Body of pancreas (tissue), 4 donors: ENCODE measurements around the gene TXNRD2. TPM values are rescaled to one million over a fixed set of nuclear protein-coding genes. Genes with fewer than 3 reads are reported as not detected.

Source experiments
- ATAC-seq: fragments of 150-250 bp; one replicate; pipeline ENCODE4 v1.9.1; 2016
- DNase-seq, 4 donors: peaks; one replicate each; pipeline ENCODE4 v3.0.0-alpha.2; 2019
- H3K27ac ChIP-seq, 4 donors: fragments of 200-600 bp; sonication (generic); 1 replicate in 3 of 4; 2 replicates in 1 of 4; pipeline versions ENCODE4 v1.5.1 to v1.6.1; 2016 to 2019; ENCODE audit warnings: mild to moderate bottlenecking in 1 of 4, mixed read lengths in 1 of 4, moderate library complexity in 1 of 4
- H3K27me3 ChIP-seq, 2 donors: fragments of 200-600 bp; sonication (generic); one replicate each; pipeline ENCODE4 v1.6.0; 2016; ENCODE audit warnings: mild to moderate bottlenecking in 1 of 2
- H3K36me3 ChIP-seq, 2 donors: fragments of 200-600 bp; sonication (generic); replicated peaks in 1 of 2; 2 replicates each; pipeline ENCODE4 v1.5.1; 2016; ENCODE audit warnings: low read depth in 2 of 2; ENCODE audit not compliant: insufficient read depth in 1 of 2
- H3K4me1 ChIP-seq: fragments of 200-600 bp; sonication (generic); one replicate; pipeline ENCODE4 v1.6.0; 2016
- H3K4me3 ChIP-seq, 2 donors: fragments of 200-600 bp; sonication (generic); 1 replicate in 1 of 2; 2 replicates in 1 of 2; pipeline ENCODE4 v1.5.1; 2016 to 2019
- H3K9me3 ChIP-seq, 3 donors: fragments of 200-600 bp; sonication (generic); 1 replicate in 2 of 3; 2 replicates in 1 of 3; pipeline ENCODE4 v1.5.1; 2016
- POLR2A ChIP-seq, 3 donors: fragments of 450-650 bp; IDR thresholded peaks; one replicate each; pipeline ENCODE4 v1.6.1; 2016; ENCODE audit warnings: antibody characterized with exemption in 3 of 3, mild to moderate bottlenecking in 2 of 3
- WGBS, 2 donors: methylation state at CpG; one replicate each; pipeline ENCODE4 v1.1.5; 2017; 5-methylcytosine and 5-hydroxymethylcytosine counted together
- intact Hi-C: fragments of 100-400 bp; cut with DNase I; formaldehyde crosslinking; loops from one replicate; pipeline ENCODE4 v1.15.1; 2023
- total RNA-seq, 2 donors: library from RNA; depleted of rRNA; stranded (reverse); fragments of >200 nt; gene quantifications; one replicate each; pipeline ENCODE4 v1.1.0, GENCODE V29; 2016
- TF ChIP-seq, protein P1 (sequence below), 7 experiments: fragments of 450-650 bp in 4 of 7; fragments of 200-600 bp in 3 of 7; sonication (generic) in 3 of 7; IDR thresholded peaks; one replicate each; pipeline ENCODE4 v1.5.1; 2016 to 2019; ENCODE audit warnings: antibody characterized with exemption in 7 of 7

The TXNRD2 gene
- total RNA-seq, 2 donors from 2014 or later = 22.1 to 23.6 TPM

- ATAC-seq (no peak), DNase-seq (peak in 2 of 4 donors; percentile 0 to 7)
- H3K4me3 ChIP-seq = no peak overlapping the region
- H3K4me1 ChIP-seq = no peaks in the 10 kb centered on the region
- H3K9me3 ChIP-seq = no peaks in the 10 kb centered on the region
- no peaks in the 10 kb centered on the region for H3K27me3 ChIP-seq
- TF ChIP-seq, protein P1, sequence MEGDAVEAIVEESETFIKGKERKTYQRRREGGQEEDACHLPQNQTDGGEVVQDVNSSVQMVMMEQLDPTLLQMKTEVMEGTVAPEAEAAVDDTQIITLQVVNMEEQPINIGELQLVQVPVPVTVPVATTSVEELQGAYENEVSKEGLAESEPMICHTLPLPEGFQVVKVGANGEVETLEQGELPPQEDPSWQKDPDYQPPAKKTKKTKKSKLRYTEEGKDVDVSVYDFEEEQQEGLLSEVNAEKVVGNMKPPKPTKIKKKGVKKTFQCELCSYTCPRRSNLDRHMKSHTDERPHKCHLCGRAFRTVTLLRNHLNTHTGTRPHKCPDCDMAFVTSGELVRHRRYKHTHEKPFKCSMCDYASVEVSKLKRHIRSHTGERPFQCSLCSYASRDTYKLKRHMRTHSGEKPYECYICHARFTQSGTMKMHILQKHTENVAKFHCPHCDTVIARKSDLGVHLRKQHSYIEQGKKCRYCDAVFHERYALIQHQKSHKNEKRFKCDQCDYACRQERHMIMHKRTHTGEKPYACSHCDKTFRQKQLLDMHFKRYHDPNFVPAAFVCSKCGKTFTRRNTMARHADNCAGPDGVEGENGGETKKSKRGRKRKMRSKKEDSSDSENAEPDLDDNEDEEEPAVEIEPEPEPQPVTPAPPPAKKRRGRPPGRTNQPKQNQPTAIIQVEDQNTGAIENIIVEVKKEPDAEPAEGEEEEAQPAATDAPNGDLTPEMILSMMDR (IDR thresholded peaks at IDR 0.05) = no peak
- TF ChIP-seq POLR2A (IDR thresholded peaks at IDR 0.05) = no peak
- H3K36me3 ChIP-seq = no peaks in the 10 kb centered on the region
- no peak overlapping the region for H3K27ac ChIP-seq
- 81 to 82% methylated on average over 9 to 25 of the region's 26 CpGs for WGBS, 2 donors
- intact Hi-C loops = no loop called here
Measured at GRCh38 chr22:19882446-19883381, 58.9 kb downstream of the TXNRD2 start.

DNA sequence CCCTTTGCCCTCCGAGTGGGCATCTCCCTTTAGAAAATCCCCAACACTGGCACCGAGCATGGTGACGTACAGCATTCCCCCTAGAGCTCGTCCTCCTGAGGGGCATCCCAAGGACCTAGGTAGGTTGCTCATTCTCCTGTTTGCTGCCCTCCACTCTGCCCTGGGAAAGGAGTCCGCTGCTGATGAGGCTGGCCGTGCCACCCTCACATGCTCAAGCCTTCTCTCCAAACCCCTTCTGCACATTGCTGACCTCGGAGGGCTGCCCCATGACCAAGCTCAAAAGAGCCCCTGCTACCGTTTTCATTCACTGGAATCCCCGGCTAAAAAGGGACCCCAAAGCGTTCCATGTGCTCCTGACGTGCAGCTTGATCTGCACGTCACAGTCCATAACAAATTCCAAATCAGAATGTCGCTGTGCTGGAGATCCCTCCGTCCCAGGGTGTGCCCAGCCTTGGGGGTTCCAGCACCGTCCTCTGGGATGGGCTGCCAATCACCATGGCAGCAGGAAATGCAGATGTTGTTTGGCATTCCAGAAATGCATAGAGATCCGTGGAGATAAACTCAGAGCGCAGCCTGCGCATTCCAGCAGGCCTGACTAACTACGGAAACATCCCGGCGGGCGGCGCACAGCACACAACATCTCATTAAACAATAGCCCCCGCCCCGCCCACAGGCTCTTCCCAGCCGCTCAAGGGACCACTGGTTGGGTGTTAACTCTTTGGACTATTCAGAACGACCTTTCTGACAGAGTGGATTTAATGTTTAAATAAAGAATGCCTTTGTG is 60.6 kb downstream of the TXNRD2 start:
- intact Hi-C loops = no loop called here
- H3K27me3 ChIP-seq = no peaks in the 10 kb centered on the region
- WGBS, 2 donors = 79 to 91% methylated on average over 23 to 27 of the region's 27 CpGs
- TF ChIP-seq POLR2A (IDR thresholded peaks at IDR 0.05) = no peak
- TF ChIP-seq, protein P1 (IDR thresholded peaks at IDR 0.05) = no peak
- peak; percentile 31 for ATAC-seq
- no peak overlapping the region for H3K27ac ChIP-seq
- H3K4me1 ChIP-seq = no peaks in the 10 kb centered on the region
- no peak overlapping the region for H3K4me3 ChIP-seq
- peak; percentile 10 to 35 (median 19) for DNase-seq
- H3K9me3 ChIP-seq = no peaks in the 10 kb centered on the region
- no peaks in the 10 kb centered on the region for H3K36me3 ChIP-seq

DNA sequence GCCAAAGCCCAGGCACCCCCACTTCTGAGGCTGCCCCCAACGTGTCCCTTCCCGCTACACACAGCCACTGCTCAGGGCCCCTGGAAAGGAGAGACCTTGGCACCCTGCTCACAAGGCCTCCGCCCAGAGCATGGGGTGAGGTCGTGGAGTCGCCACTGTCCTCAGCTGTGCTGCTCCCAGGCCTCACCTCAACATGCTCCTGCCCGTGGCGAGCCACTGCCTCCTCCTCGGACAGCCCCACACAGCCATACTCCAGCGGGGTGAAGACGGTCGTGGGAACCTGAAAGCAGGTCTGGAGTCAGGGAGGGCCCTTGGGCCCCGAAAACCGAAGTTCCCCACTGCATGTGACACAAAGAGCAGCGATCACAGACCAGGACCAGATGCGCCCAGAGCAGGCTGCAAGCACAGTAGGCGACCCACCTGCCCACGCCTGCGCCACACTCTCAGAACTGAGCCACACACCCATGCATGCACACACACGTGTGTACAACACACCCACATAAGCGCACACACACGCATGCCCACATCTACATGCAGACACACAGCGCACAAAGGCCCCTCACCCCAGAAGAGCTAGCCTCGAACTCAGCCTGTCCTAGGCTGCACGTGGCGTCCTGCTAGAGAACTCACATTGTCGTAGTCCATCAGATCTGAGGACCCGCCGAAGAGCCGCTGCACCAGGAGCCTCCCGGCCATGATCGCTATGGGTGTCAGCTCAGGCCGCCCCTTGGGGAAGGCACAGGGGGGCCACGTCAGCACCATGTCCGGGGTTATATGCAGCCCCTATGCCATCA is 61.4 kb downstream of the TXNRD2 start:
- Histone ChIP-seq H3K4me3 (no peak overlapping the region), H3K4me1 (no peaks in the 10 kb centered on the region), H3K36me3 (no peaks in the 10 kb centered on the region), H3K9me3 (no peaks in the 10 kb centered on the region), H3K27ac (no peak overlapping the region), H3K27me3 (no peaks in the 10 kb centered on the region)
- TF ChIP-seq POLR2A (IDR thresholded peaks at IDR 0.05) = no peak
- TF ChIP-seq, protein P1 (IDR thresholded peaks at IDR 0.05) = no peak
- DNase-seq = peak in 3 of 4 donors; percentile 3 to 8 (median 4)
- intact Hi-C loops = loop anchor here (5.0 kb wide), 1 partner anchor 38 kb away; no protein-coding TSS in a partner anchor
- WGBS, 2 donors = 88 to 91% methylated on average over 23 to 33 of the region's 34 CpGs
- ATAC-seq = no peak

DNA sequence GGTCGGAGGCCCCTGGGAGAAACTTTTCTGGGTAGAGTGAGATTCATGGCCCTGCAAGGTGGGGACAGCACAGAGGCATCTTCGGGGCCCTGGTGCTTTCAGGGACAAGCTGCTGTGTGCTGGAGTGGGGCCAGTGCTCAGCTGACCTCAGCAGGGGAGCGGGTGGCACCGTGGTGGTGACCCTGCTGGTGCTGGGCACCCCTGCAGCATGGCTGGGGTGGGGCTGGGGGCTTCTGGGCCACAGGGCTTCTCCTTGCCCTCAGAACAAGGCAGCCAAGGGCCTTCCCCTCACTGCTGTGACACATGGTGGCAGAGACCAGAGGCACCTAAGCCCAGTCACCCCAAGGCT is 62.0 kb downstream of the TXNRD2 start:
- Histone ChIP-seq H3K4me1 (peaks cover 2% of the 10 kb centered on the region), H3K36me3 (no peaks in the 10 kb centered on the region), H3K9me3 (no peaks in the 10 kb centered on the region), H3K4me3 (no peak overlapping the region), H3K27ac (no peak overlapping the region), H3K27me3 (no peaks in the 10 kb centered on the region)
- TF ChIP-seq POLR2A (IDR thresholded peaks at IDR 0.05) = no peak
- TF ChIP-seq, protein P1 (IDR thresholded peaks at IDR 0.05) = no peak
- DNase-seq = peak in 3 of 4 donors; percentile 4 to 9 (median 9)
- intact Hi-C loops = loop anchor here (5.0 kb wide), 1 partner anchor 37 kb away; no protein-coding TSS in a partner anchor
- 78 to 90% methylated on average over 2 to 4 of the region's 4 CpGs for WGBS, 2 donors
- ATAC-seq = no peak
